T-helper 1 cell treated with Interleukin-12 subunit alpha and Interleukin-12 subunit beta and Interleukin-4 antibody, amounts not matched to agents 30 ng/mL and 1 ng/mL, for 36 hours (primary cell): ENCODE data around the gene LRCOL1. TPM values are rescaled to one million over a fixed set of nuclear protein-coding genes. Genes with fewer than 3 reads are reported as not detected.
"Not testable (repeated sequence)": the region's sequence is repeated elsewhere in the genome, so short reads cannot be mapped to it uniquely, and the experiment has no call there.

ENCODE experiments used
- intact Hi-C: fragments of 100-400 bp; cut with micrococcal nuclease; formaldehyde crosslinking; loops from one replicate; pipeline ENCODE4 v1.15.1; 2024
- total RNA-seq: library from RNA; stranded (reverse); gene quantifications from 2 replicates; pipeline ENCODE4 v1.2.3, GENCODE V29; 2022

The LRCOL1 gene
- total RNA-seq, 1 donor from 2014 or later, result not detected

- intact Hi-C loops, result no loop called here
Measured at GRCh38 chr12:132602572-132603239, 7.7 kb downstream of the LRCOL1 start.

- intact Hi-C loops, result no loop called here
Measured at GRCh38 chr12:132601171-132601883, 9.1 kb downstream of the LRCOL1 start.

GRCh38 chr12:132600048-132601032 lies 10.0 kb downstream of the LRCOL1 start:
- intact Hi-C loops, result no loop called here

GRCh38 chr12:132599502-132599901 lies 10.9 kb downstream of the LRCOL1 start:
- intact Hi-C loops, result not testable (repeated sequence)

- intact Hi-C loops, result no loop called here
Measured at GRCh38 chr12:132597333-132598316, 12.8 kb downstream of the LRCOL1 start.

- intact Hi-C loops, result no loop called here
Measured at GRCh38 chr12:132596016-132596415, 14.4 kb downstream of the LRCOL1 start.

- intact Hi-C loops, result no loop called here
Measured at GRCh38 chr12:132595183-132595582, 15.2 kb downstream of the LRCOL1 start.

GRCh38 chr12:132593938-132594358 lies 16.4 kb downstream of the LRCOL1 start:
- intact Hi-C loops, result no loop called here

GRCh38 chr12:132593521-132593920 lies 16.9 kb downstream of the LRCOL1 start:
- intact Hi-C loops, result no loop called here

- intact Hi-C loops, result no loop called here
Measured at GRCh38 chr12:132593071-132593470, 17.3 kb downstream of the LRCOL1 start.

GRCh38 chr12:132592282-132592970 lies 18.0 kb downstream of the LRCOL1 start:
- intact Hi-C loops, result no loop called here

GRCh38 chr12:132591107-132591935 lies 19.1 kb downstream of the LRCOL1 start:
- intact Hi-C loops, result no loop called here

- intact Hi-C loops, result no loop called here
Measured at GRCh38 chr12:132588821-132589669, 21.3 kb downstream of the LRCOL1 start.

GRCh38 chr12:132588319-132588718 lies 22.1 kb downstream of the LRCOL1 start:
- intact Hi-C loops, result no loop called here

GRCh38 chr12:132587781-132588180 lies 22.6 kb downstream of the LRCOL1 start:
- intact Hi-C loops, result no loop called here

GRCh38 chr12:132586929-132587328 lies 23.5 kb downstream of the LRCOL1 start:
- intact Hi-C loops, result no loop called here

GRCh38 chr12:132585177-132585576 lies 25.2 kb downstream of the LRCOL1 start:
- intact Hi-C loops, result no loop called here

GRCh38 chr12:132584429-132584828 lies 26.0 kb downstream of the LRCOL1 start:
- intact Hi-C loops, result no loop called here
